Measurements from ENCODE around the gene GNB3.
"Not testable (repeated sequence)": the region's sequence is repeated elsewhere in the genome, so short reads cannot be mapped to it uniquely, and the experiment has no call there.

The GNB3 gene

GRCh38 chr12:6860942-6861341, 20.2 kb downstream of the GNB3 start:
- no peak for DNase-seq (ENCODE audit: low spot score)

DNA sequence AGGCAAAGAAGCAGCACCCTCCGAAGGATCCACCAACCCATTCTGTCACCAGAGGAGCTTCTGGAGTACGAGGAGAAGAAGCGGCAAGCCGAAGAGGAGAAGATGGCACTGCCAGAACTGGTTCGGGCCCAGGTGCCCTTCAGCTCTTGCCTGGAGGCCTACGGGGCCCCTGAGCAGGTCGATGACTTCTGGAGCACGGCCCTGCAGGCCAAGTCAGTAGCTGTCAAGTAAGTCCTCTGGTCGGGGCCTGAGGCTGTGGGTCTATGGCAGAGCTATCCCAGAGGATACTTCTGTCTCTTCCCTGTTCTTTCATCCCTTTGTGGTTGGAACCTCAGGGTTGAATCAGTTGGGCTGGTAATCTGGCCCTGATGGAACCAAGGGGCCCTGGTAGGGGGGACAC, 20.7 kb downstream of the GNB3 start:
- DNase-seq (ENCODE audit: low spot score) = no peak

DNA sequence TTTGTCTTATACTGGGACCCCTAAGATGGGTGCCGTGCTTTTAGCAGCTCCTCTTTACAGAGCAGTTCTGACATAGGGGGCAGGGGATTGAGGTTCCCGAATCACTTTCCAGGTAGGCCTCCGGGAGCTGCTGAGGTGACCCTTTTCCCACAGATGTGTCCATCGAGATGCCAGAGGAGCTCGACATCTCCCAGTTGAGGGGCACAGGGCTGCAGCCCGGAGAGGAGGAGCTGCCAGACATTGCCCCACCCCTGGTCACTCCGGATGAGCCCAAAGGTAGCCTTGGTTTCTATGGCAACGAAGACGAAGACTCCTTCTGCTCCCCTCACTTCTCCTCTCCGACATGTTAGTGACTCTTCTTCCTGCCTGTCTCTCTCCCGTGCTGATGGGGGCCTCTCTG, 22.3 kb downstream of the GNB3 start:
- DNase-seq (ENCODE audit: low spot score) = no peak

- DNase-seq (ENCODE audit: low spot score) = no peak
Observed at GRCh38 chr12:6863586-6864321, 23.0 kb downstream of the GNB3 start.

GRCh38 chr12:6865307-6865706, 24.6 kb downstream of the GNB3 start:
- not testable (repeated sequence) for DNase-seq (ENCODE audit: low spot score)

GRCh38 chr12:6866163-6866919, 25.6 kb downstream of the GNB3 start:
- no peak for DNase-seq (ENCODE audit: low spot score)

DNA sequence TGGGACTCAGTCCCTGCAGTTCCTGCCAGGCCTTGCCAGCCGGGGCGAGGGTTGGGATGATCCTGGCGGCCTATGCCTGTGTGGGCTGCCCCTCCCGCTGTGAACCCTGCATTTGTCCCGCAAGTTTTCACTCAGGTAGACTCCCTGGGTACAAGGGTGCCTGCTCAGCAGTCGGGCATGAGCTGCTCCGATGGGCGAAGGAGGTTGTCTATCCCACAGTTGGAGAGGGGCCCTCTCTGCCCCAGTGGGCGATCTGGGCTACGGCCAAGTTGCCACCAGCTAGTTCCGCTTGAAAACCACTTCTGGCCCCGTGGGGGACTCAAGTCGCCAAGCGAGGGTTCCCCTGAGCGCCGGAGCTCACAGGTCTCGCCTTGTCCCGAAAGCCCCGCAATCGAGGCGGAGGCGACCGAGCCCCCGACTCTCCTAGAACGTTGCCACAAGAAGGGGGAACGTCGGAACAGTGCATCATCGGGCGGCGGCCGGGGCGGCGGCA, 26.2 kb downstream of the GNB3 start:
- DNase-seq (ENCODE audit: low spot score) = no peak

DNA sequence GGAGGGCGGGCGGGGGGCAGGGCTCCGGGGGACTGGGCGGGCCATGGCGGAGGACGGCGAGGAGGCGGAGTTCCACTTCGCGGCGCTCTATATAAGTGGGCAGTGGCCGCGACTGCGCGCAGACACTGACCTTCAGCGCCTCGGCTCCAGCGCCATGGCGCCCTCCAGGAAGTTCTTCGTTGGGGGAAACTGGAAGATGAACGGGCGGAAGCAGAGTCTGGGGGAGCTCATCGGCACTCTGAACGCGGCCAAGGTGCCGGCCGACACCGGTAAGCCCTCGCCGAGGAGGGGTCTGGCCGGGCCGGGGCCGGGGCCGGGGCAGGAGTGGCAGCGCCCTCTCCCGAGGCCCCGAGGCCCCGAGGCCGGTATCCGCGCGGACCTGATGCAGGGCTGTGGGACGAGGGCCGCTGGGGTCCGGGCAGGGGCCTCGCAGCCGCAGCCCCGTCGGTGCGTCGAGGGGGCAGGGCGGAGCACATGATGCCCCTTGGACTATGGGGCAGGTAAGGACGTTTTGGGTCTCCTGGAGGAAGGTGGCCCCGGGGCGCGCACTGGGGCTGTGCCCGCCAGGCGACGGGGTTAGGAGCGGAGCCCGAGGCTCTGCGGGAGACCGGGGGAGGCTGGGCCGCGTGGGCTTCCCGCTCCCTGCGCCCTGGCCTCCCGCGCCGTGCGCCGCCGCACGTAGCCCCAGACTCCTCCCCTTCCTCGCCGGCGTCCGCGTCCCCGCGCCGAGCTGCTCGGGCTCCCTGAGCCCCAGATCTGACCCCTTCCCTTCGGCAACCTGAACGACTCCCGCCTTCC, 26.9 kb downstream of the GNB3 start, which contains the start of gene TPI1:
Gene TPI1 (plus strand): TSS at position 119 of the 798 bp plus-strand sequence. CDS start 36 bp downstream, at position 155.
- peak; percentile 80 for DNase-seq (ENCODE audit: low spot score)

- peak; percentile 30 for DNase-seq (ENCODE audit: low spot score)
Observed at GRCh38 chr12:6868211-6869048, 27.7 kb downstream of the GNB3 start.

GRCh38 chr12:6869049-6870021, 28.6 kb downstream of the GNB3 start:
- peak; percentile 53 for DNase-seq (ENCODE audit: low spot score)

- DNase-seq (ENCODE audit: low spot score) = not testable (repeated sequence)
Observed at GRCh38 chr12:6870304-6870703, 29.6 kb downstream of the GNB3 start.

GRCh38 chr12:6871052-6871957, 30.6 kb downstream of the GNB3 start:
- no peak for DNase-seq (ENCODE audit: low spot score)

DNA sequence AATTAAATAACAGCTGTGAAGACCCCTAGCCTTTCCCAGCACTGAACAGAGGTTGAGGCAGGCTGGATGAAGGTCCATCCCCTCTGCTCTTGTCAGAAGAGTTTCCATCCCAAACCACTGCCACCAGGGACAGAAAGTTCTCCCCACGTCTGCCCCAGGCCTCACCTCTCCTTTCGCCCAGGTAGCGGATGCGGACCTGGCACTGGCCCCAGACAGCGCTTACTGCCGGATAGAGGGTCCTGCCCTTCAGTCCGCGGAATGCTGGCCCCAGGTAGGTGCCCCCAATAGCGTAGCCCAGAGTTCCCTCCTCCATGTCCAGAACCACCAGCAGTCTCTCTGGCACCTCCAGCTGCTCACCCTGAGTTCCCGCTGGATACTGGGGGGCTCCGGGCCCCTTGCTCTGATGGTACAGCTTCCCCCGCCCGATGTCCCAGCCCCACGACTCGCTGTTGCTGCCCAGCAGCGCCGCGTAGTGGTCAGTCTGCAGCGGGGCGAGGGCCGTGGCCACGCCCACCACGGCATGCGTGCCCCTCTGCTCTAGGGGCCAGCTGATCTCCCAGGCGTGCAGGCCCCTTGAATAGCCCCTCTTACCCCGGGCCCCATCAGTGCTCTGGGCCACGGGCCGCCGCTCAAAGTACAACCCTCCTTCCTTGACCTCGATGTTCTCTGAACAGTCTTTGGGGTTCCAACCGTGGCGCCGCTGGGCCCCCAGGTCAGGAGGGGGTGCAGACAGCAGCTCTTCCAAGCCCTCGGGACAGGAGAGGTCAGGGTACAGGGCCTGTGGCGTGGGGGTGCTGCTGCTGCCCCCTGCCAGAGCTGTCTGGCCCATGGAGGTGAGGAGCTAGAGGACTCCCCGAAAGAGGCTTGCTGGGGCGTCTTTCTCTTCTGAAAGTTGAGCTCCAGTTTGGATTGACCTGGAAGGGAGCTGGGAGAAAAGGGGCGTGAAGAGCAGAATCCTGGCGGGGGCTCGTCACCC, 31.6 kb downstream of the GNB3 start:
- DNase-seq (ENCODE audit: low spot score) = peak; percentile 87

DNA sequence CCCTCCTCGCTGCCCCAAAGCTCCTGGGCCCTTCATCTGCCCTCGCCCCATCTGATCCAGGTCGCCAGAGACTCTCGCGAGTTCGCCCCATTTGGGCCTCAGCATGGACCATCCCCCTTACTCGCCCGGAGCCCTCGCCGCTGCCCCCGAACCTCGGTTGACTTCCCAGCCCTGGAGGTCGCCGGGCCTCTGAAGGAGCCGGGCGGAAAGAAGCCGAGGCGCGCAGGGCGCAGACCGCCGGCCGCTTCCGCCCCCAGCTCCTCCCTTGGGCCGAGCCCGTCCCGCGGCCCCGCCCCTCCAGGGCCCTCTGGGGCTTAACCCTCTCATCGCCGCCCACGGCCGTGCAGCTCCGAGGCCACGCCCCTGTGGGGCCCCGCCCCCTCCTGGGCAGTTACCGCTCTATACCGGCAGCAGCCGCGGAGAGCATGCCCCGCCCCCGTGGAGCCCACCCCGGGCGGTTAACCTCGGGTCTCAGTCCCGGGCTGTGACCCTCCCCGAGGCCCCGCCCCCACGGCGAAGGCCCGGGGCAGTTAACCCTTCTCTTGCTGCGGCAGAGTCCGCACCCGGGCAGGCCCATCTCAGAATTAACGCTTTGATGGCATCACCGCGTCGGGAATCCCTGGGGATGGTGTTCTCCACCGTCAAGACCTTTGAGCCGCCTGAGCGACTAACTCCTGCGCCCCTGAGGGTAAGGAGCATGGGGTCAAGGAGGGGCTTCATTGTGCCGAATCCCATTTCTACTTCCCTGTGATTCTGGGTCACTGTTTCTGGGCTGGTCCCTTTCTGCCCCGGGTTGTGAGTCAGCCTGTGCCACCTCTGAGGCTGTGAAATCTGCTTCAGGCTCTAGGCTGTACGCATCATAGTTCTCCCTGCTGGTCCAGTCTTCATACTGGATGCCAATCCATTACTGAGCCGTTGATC, 32.6 kb downstream of the GNB3 start, which contains the start of gene SPSB2:
Gene SPSB2 (minus strand): TSS at position 210 of the 921 bp plus-strand sequence. CDS start 402 bp downstream, outside the sequence.
- peak; percentile 94 for DNase-seq (ENCODE audit: low spot score)

DNA sequence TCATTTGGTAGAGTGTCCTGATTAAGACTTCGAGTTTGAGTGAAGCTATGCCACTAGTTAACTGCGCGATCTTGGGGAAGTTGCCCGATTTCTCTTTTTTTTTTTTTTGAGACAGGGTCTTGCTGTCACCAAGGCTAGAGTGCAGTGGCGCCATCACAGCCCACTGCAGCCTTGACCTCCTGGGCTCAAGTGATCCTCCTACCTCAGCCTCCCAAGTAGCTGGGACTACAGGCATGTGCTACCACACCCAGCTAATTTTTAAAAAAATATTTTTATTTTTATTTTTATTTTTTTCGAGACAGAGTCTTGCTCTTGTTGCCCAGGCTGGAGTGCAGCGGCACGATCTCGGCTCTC, 33.3 kb downstream of the GNB3 start:
- DNase-seq (ENCODE audit: low spot score) = not testable (repeated sequence)

- DNase-seq (ENCODE audit: low spot score) = not testable (repeated sequence)
Observed at GRCh38 chr12:6879824-6880223, 39.1 kb downstream of the GNB3 start.

DNA sequence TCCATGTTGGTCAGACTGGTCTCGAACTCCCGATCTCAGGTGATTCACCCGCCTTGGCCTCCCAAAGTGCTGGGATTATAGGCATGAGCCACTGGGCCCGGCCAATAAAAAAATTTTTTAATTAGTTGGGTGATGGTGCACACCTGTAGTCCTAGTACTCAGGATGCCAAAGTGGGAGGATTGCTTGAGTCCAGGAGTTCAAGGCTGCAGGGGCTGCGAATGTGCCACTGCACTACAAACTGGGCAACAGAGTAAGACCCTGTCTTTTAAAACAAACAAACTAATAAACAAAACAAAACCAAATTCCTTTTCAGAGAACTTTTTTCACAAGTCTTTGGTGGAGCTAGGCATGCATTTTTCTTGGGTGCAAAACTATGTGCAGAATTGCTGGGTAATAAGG, 42.5 kb downstream of the GNB3 start:
- DNase-seq (ENCODE audit: low spot score) = no peak

Measured in kidney capillary endothelial cell (primary cell).